ENCODE measurements around the gene TNK2. TPM values are rescaled to one million over a fixed set of nuclear protein-coding genes. Genes with fewer than 3 reads are reported as not detected.

The TNK2 gene
- total RNA-seq, 2 experiments from 2014 or later, result 150 to 177 TPM

GRCh38 chr3:195850857-195851543 lies 57.4 kb downstream of the TNK2 start:
- Mint-ChIP-seq H3K4me3 (no peak overlapping the region), H3K27me3 (peaks cover 6% of the 10 kb centered on the region), H3K36me3 (no peaks in the 10 kb centered on the region), H3K4me1 (peaks cover 20% of the 10 kb centered on the region), H3K9me3 (ENCODE audit: low read depth) (no peaks in the 10 kb centered on the region), H3K27ac (no peak overlapping the region)
- peak; percentile 94 for DNase-seq
- ATAC-seq, result peak; percentile 90
- CTCF ChIA-PET, result interaction anchor here (0.6 to 3.5 kb wide), 62 partner anchors 8 to 579 kb away, joined by 3 to 48 read pairs (median 4); partner anchors contain the start of genes MUC20, TNK2 and XXYLT1

GRCh38 chr3:195849322-195850074 lies 58.9 kb downstream of the TNK2 start:
- ATAC-seq (peak; percentile 77), DNase-seq (peak; percentile 66)
- H3K4me1 Mint-ChIP-seq, result peaks cover 20% of the 10 kb centered on the region
- H3K4me3 Mint-ChIP-seq, result no peak overlapping the region
- CTCF ChIA-PET, result interaction anchor here (0.7 to 3.5 kb wide), 55 partner anchors 9 to 1167 kb away, joined by 3 to 48 read pairs (median 5); partner anchors contain the start of genes TNK2 and XXYLT1
- no peaks in the 10 kb centered on the region for H3K36me3 Mint-ChIP-seq
- no peak overlapping the region for H3K27ac Mint-ChIP-seq
- no peaks in the 10 kb centered on the region for H3K9me3 Mint-ChIP-seq (ENCODE audit: low read depth)
- peaks cover 6% of the 10 kb centered on the region for H3K27me3 Mint-ChIP-seq

- Mint-ChIP-seq H3K36me3 (no peaks in the 10 kb centered on the region), H3K4me1 (peaks cover 15% of the 10 kb centered on the region), H3K4me3 (no peak overlapping the region), H3K9me3 (ENCODE audit: low read depth) (no peaks in the 10 kb centered on the region), H3K27ac (no peak overlapping the region), H3K27me3 (peaks cover 8% of the 10 kb centered on the region)
- CTCF ChIA-PET, result interaction anchor here (1.7 kb wide), 1 partner anchor 12 kb away, joined by 3 read pairs; no protein-coding TSS in a partner anchor
- DNase-seq (no peak), ATAC-seq (no peak)
These were observed 61.0 kb downstream of the TNK2 start for GRCh38 chr3:195847055-195847950.

GRCh38 chr3:195845483-195845882 lies 62.9 kb downstream of the TNK2 start:
- no peaks in the 10 kb centered on the region for H3K9me3 Mint-ChIP-seq (ENCODE audit: low read depth)

GRCh38 chr3:195844671-195845218 lies 63.6 kb downstream of the TNK2 start:
- DNase-seq, result no peak
- Mint-ChIP-seq H3K4me1 (peaks cover 5% of the 10 kb centered on the region), H3K27ac (no peak overlapping the region), H3K9me3 (ENCODE audit: low read depth) (no peaks in the 10 kb centered on the region), H3K27me3 (peaks cover 4% of the 10 kb centered on the region), H3K36me3 (no peaks in the 10 kb centered on the region), H3K4me3 (no peak overlapping the region)
- ATAC-seq, result no peak
- CTCF ChIA-PET, result no interaction called here

More at GRCh38 chr3:195845483-195845882, 62.9 kb downstream of the TNK2 start:
- H3K27me3 Mint-ChIP-seq, result peaks cover 4% of the 10 kb centered on the region
- DNase-seq (no peak), ATAC-seq (no peak)
- H3K4me1 Mint-ChIP-seq, result peaks cover 7% of the 10 kb centered on the region
- no peaks in the 10 kb centered on the region for H3K36me3 Mint-ChIP-seq
- CTCF ChIA-PET, result no interaction called here
- no peak overlapping the region for H3K27ac Mint-ChIP-seq
- H3K4me3 Mint-ChIP-seq, result no peak overlapping the region

GRCh38 chr3:195839260-195840010 lies 68.9 kb downstream of the TNK2 start:
- no peaks in the 10 kb centered on the region for H3K9me3 Mint-ChIP-seq (ENCODE audit: low read depth)
- peaks cover 8% of the 10 kb centered on the region for H3K27me3 Mint-ChIP-seq
- H3K4me1 Mint-ChIP-seq, result no peaks in the 10 kb centered on the region
- DNase-seq, result no peak
- no peaks in the 10 kb centered on the region for H3K36me3 Mint-ChIP-seq
- H3K4me3 Mint-ChIP-seq, result no peak overlapping the region
- CTCF ChIA-PET, result interaction anchor here (0.8 to 5.1 kb wide), 4 partner anchors 10 to 76 kb away, joined by 3 to 48 read pairs (median 4); no protein-coding TSS in a partner anchor
- H3K27ac Mint-ChIP-seq, result no peak overlapping the region
- ATAC-seq, result no peak

GRCh38 chr3:195838714-195839113 lies 69.6 kb downstream of the TNK2 start:
- no peak overlapping the region for H3K27ac Mint-ChIP-seq
- H3K27me3 Mint-ChIP-seq, result peaks cover 6% of the 10 kb centered on the region
- H3K4me1 Mint-ChIP-seq, result no peaks in the 10 kb centered on the region
- DNase-seq, result no peak
- CTCF ChIA-PET, result interaction anchor here (0.8 to 5.1 kb wide), 3 partner anchors 11 to 21 kb away, joined by 4 to 48 read pairs (median 5); no protein-coding TSS in a partner anchor
- ATAC-seq, result no peak
- no peaks in the 10 kb centered on the region for H3K36me3 Mint-ChIP-seq
- H3K9me3 Mint-ChIP-seq (ENCODE audit: low read depth), result no peaks in the 10 kb centered on the region
- H3K4me3 Mint-ChIP-seq, result no peak overlapping the region

GRCh38 chr3:195836476-195837135 lies 71.7 kb downstream of the TNK2 start:
- H3K4me3 Mint-ChIP-seq, result no peak overlapping the region
- H3K4me1 Mint-ChIP-seq, result no peaks in the 10 kb centered on the region
- CTCF ChIA-PET, result interaction anchor here (1.5 to 2.1 kb wide), 2 partner anchors 9 to 14 kb away, joined by 3 to 7 read pairs; no protein-coding TSS in a partner anchor
- no peak for ATAC-seq
- H3K27ac Mint-ChIP-seq, result no peak overlapping the region
- no peak for DNase-seq
- H3K27me3 Mint-ChIP-seq, result peaks cover 6% of the 10 kb centered on the region
- no peaks in the 10 kb centered on the region for H3K36me3 Mint-ChIP-seq
- no peaks in the 10 kb centered on the region for H3K9me3 Mint-ChIP-seq (ENCODE audit: low read depth)

GRCh38 chr3:195835791-195836190 lies 72.6 kb downstream of the TNK2 start:
- CTCF ChIA-PET, result interaction anchor here (1.5 to 2.1 kb wide), 2 partner anchors 8 to 14 kb away, joined by 3 to 7 read pairs; no protein-coding TSS in a partner anchor
- Mint-ChIP-seq H3K36me3 (no peaks in the 10 kb centered on the region), H3K27ac (no peak overlapping the region), H3K9me3 (ENCODE audit: low read depth) (no peaks in the 10 kb centered on the region), H3K4me1 (no peaks in the 10 kb centered on the region), H3K27me3 (peaks cover 6% of the 10 kb centered on the region), H3K4me3 (no peak overlapping the region)
- DNase-seq (no peak), ATAC-seq (peak; percentile 16)

GRCh38 chr3:195834675-195835583 lies 73.4 kb downstream of the TNK2 start:
- Mint-ChIP-seq H3K9me3 (ENCODE audit: low read depth) (no peaks in the 10 kb centered on the region), H3K36me3 (no peaks in the 10 kb centered on the region), H3K27ac (no peak overlapping the region), H3K27me3 (peaks cover 6% of the 10 kb centered on the region), H3K4me3 (no peak overlapping the region), H3K4me1 (no peaks in the 10 kb centered on the region)
- DNase-seq (no peak), ATAC-seq (no peak)
- CTCF ChIA-PET, result interaction anchor here (0.9 to 2.1 kb wide), 3 partner anchors 7 to 36 kb away, joined by 3 to 7 read pairs (median 3); no protein-coding TSS in a partner anchor

GRCh38 chr3:195829897-195830254 lies 78.5 kb downstream of the TNK2 start:
- no peaks in the 10 kb centered on the region for H3K36me3 Mint-ChIP-seq
- H3K27me3 Mint-ChIP-seq, result no peaks in the 10 kb centered on the region
- ATAC-seq, result no peak
- no peaks in the 10 kb centered on the region for H3K9me3 Mint-ChIP-seq (ENCODE audit: low read depth)
- no peak overlapping the region for H3K4me3 Mint-ChIP-seq
- CTCF ChIA-PET, result no interaction called here
- no peaks in the 10 kb centered on the region for H3K4me1 Mint-ChIP-seq
- H3K27ac Mint-ChIP-seq, result no peak overlapping the region
- no peak for DNase-seq
